Panc1 (cell line): ENCODE results near the gene GLT1D1. TPM values are rescaled to one million over a fixed set of nuclear protein-coding genes. Genes with fewer than 3 reads are reported as not detected.

ENCODE experiments used
- ATAC-seq: fragments of 200-7000 bp; cut with Tn5 transposase; 2 replicates; pipeline ENCODE4 v1.9.1; 2020; ENCODE audit warnings: mild to moderate bottlenecking, moderate library complexity
- BruUV-seq: library from RNA; stranded (reverse); fragments of 400-500 nt; replicated peaks from 2 replicates; lab custom pipeline; 2021; lab: Mats Ljungman, UMichigan
- CTCF ChIA-PET: fragments of 300-600 bp; sonication (Branson Sonifier 250); formaldehyde crosslinking; loops from one replicate; lab custom pipeline; 2022; ENCODE audit warnings: antibody characterized with exemption; lab: Charles Lee
- POLR2A ChIA-PET: fragments of 300-600 bp; sonication (Branson Sonifier 250); formaldehyde crosslinking; loops from one replicate; lab custom pipeline; 2022; ENCODE audit warnings: antibody characterized with exemption; lab: Charles Lee
- DNase-seq: peaks from one replicate; pipeline ENCODE4 v3.0.0-alpha.2; 2010; ENCODE audit warnings: low read depth, low spot score
- H3K27ac ChIP-seq: 2 replicates; pipeline ENCODE4 v1.5.1; 2011; ENCODE audit warnings: mild to moderate bottlenecking, low read length, inconsistent platforms
- H3K27me3 ChIP-seq: fragments of 200-500 bp; sonication (Bioruptor generic); 2 replicates; pipeline ENCODE4 v1.6.0; 2014; ENCODE audit warnings: low read length, inconsistent platforms; ENCODE audit not compliant: control insufficient read depth, insufficient read depth
- H3K36me3 ChIP-seq: fragments of 200-500 bp; sonication (Bioruptor generic); 2 replicates; pipeline ENCODE4 v1.5.1; 2014; ENCODE audit warnings: inconsistent platforms, mild to moderate bottlenecking, low read length, moderate library complexity; ENCODE audit not compliant: control insufficient read depth, insufficient read depth
- H3K4me1 ChIP-seq: 2 replicates; pipeline ENCODE4 v1.5.1; 2011; ENCODE audit warnings: inconsistent platforms, mild to moderate bottlenecking, low read length, moderate library complexity; ENCODE audit not compliant: control insufficient read depth, insufficient read depth
- H3K4me3 ChIP-seq, 2 experiments: 2 replicates each; pipeline ENCODE4 v1.5.1; 2011 to 2012; ENCODE audit warnings: low read depth in 2 of 2, low read length in 2 of 2, mild to moderate bottlenecking in 2 of 2, inconsistent platforms in 1 of 2, moderate library complexity in 1 of 2
- H3K9me3 ChIP-seq: fragments of 200-500 bp; sonication (Bioruptor generic); 2 replicates; pipeline ENCODE4 v1.5.1; 2014; ENCODE audit warnings: low read depth, mild to moderate bottlenecking, inconsistent platforms, low read length, moderate library complexity; ENCODE audit not compliant: control insufficient read depth, insufficient read depth
- POLR2AphosphoS5 ChIP-seq: IDR thresholded peaks from 2 replicates; pipeline ENCODE4 v1.6.1; 2012; ENCODE audit warnings: mild to moderate bottlenecking, low read depth, low read length, moderate library complexity
- SIN3A ChIP-seq: IDR thresholded peaks from 2 replicates; pipeline ENCODE4 v1.6.1; 2012; ENCODE audit warnings: low read depth, mild to moderate bottlenecking, low read length, moderate library complexity, borderline replicate concordance; ENCODE audit not compliant: insufficient read depth
- TCF7L2 ChIP-seq: IDR thresholded peaks from 2 replicates; pipeline ENCODE4 v1.6.1; 2011; ENCODE audit warnings: mild to moderate bottlenecking, low read depth, low read length, inconsistent platforms
- in situ Hi-C: cut with HindIII; loops from 2 replicates; pipeline ENCODE4 v1.10.0; 2016; ENCODE audit warnings: low sequenced_read_pairs, low pct_unique_long_range_greater_than_20kb
- intact Hi-C: fragments of 100-400 bp; cut with micrococcal nuclease; formaldehyde crosslinking; loops from one replicate; pipeline ENCODE4 v1.10.0; 2022; ENCODE audit not compliant: unreplicated experiment
- total RNA-seq: library from RNA; stranded (reverse); gene quantifications from one replicate; pipeline ENCODE4 v1.2.1, GENCODE V29; 2021; ENCODE audit not compliant: unreplicated experiment
- TF ChIP-seq, protein P1 (sequence below), 2 experiments: IDR thresholded peaks; 2 replicates each; pipeline ENCODE4 v1.6.1; 2011 to 2012; ENCODE audit warnings: low read depth in 2 of 2, control low read depth in 1 of 2, low read length in 1 of 2, mild to moderate bottlenecking in 1 of 2, moderate library complexity in 1 of 2; ENCODE audit not compliant: insufficient read depth in 1 of 2
- TF ChIP-seq, protein P2 (sequence below): fragments of 450-650 bp; IDR thresholded peaks from 2 replicates; pipeline ENCODE4 v1.5.1; 2017; ENCODE audit warnings: mild to moderate bottlenecking

The GLT1D1 gene
- total RNA-seq, 1 experiment from 2014 or later = not detected

DNA sequence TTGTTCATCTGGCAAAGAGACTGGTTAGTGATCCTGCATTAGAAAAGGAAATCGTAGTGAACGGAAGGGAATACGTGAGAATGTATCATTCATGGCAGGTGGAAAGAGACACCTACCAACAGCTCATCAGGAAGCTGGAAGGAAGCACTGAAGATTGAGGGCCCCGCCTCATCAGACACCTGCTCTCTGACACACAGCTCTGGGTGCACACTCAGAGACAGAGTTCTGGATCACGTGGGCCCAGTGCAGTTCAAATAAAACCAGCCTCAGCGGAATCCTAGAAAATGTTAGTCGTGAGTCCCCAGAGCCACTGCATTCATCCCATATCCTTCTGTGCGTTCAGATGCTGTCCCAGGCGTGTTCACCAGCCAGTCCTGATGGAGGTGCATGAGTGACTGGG lies 129.7 kb downstream of the GLT1D1 start:
- POLR2A ChIA-PET = no interaction called here
- TF ChIP-seq SIN3A (no peak), TCF7L2 (no peak), POLR2AphosphoS5 (no peak)
- TF ChIP-seq, protein P1, sequence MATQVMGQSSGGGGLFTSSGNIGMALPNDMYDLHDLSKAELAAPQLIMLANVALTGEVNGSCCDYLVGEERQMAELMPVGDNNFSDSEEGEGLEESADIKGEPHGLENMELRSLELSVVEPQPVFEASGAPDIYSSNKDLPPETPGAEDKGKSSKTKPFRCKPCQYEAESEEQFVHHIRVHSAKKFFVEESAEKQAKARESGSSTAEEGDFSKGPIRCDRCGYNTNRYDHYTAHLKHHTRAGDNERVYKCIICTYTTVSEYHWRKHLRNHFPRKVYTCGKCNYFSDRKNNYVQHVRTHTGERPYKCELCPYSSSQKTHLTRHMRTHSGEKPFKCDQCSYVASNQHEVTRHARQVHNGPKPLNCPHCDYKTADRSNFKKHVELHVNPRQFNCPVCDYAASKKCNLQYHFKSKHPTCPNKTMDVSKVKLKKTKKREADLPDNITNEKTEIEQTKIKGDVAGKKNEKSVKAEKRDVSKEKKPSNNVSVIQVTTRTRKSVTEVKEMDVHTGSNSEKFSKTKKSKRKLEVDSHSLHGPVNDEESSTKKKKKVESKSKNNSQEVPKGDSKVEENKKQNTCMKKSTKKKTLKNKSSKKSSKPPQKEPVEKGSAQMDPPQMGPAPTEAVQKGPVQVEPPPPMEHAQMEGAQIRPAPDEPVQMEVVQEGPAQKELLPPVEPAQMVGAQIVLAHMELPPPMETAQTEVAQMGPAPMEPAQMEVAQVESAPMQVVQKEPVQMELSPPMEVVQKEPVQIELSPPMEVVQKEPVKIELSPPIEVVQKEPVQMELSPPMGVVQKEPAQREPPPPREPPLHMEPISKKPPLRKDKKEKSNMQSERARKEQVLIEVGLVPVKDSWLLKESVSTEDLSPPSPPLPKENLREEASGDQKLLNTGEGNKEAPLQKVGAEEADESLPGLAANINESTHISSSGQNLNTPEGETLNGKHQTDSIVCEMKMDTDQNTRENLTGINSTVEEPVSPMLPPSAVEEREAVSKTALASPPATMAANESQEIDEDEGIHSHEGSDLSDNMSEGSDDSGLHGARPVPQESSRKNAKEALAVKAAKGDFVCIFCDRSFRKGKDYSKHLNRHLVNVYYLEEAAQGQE (IDR thresholded peaks at IDR 0.05; ENCODE audit: insufficient read depth in 1 of 2, low read depth in 2 of 2, low read length in 1 of 2) = no peak
- TF ChIP-seq, protein P2, sequence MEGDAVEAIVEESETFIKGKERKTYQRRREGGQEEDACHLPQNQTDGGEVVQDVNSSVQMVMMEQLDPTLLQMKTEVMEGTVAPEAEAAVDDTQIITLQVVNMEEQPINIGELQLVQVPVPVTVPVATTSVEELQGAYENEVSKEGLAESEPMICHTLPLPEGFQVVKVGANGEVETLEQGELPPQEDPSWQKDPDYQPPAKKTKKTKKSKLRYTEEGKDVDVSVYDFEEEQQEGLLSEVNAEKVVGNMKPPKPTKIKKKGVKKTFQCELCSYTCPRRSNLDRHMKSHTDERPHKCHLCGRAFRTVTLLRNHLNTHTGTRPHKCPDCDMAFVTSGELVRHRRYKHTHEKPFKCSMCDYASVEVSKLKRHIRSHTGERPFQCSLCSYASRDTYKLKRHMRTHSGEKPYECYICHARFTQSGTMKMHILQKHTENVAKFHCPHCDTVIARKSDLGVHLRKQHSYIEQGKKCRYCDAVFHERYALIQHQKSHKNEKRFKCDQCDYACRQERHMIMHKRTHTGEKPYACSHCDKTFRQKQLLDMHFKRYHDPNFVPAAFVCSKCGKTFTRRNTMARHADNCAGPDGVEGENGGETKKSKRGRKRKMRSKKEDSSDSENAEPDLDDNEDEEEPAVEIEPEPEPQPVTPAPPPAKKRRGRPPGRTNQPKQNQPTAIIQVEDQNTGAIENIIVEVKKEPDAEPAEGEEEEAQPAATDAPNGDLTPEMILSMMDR = no peak
- no peaks in the 10 kb centered on the region for H3K9me3 ChIP-seq
- no peaks in the 10 kb centered on the region for H3K4me1 ChIP-seq
- CTCF ChIA-PET = no interaction called here
- peaks cover 3% of the 10 kb centered on the region; the same call in 1 of the 2 replicates for H3K27me3 ChIP-seq
- H3K4me3 ChIP-seq = no peak overlapping the region
- no TSS peak for BruUV-seq
- no peak for ATAC-seq
- H3K36me3 ChIP-seq = no peaks in the 10 kb centered on the region
- no peak for DNase-seq
- in situ Hi-C loops = no loop called here
- intact Hi-C loops = no loop called here
- H3K27ac ChIP-seq = no peak overlapping the region

GRCh38 chr12:128983371-128983770 lies 130.1 kb downstream of the GLT1D1 start:
- no peak for TF ChIP-seq POLR2AphosphoS5
- TF ChIP-seq TCF7L2 = no peak
- in situ Hi-C loops = no loop called here
- Histone ChIP-seq H3K9me3 (no peaks in the 10 kb centered on the region), H3K27ac (no peak overlapping the region), H3K36me3 (no peaks in the 10 kb centered on the region), H3K4me1 (no peaks in the 10 kb centered on the region), H3K27me3 (peaks cover 3% of the 10 kb centered on the region; the same call in 1 of the 2 replicates), H3K4me3 (no peak overlapping the region)
- ATAC-seq (no peak), DNase-seq (no peak)
- intact Hi-C loops = no loop called here
- ChIA-PET CTCF (no interaction called here), POLR2A (no interaction called here)
- BruUV-seq = no TSS peak

GRCh38 chr12:128986957-128987356 lies 133.7 kb downstream of the GLT1D1 start:
- TF ChIP-seq, protein P1 (IDR thresholded peaks at IDR 0.05; ENCODE audit: insufficient read depth in 1 of 2, low read depth in 2 of 2, low read length in 1 of 2) = no peak
- no peak for TF ChIP-seq TCF7L2
- TF ChIP-seq, protein P2 = no peak
- TF ChIP-seq POLR2AphosphoS5 = no peak
- no peak for TF ChIP-seq SIN3A
- in situ Hi-C loops = no loop called here
- H3K27ac ChIP-seq = no peak overlapping the region
- no peaks in the 10 kb centered on the region for H3K36me3 ChIP-seq
- H3K4me1 ChIP-seq = no peaks in the 10 kb centered on the region
- H3K27me3 ChIP-seq = peaks cover 3% of the 10 kb centered on the region; the same call in 1 of the 2 replicates
- H3K9me3 ChIP-seq = no peaks in the 10 kb centered on the region
- BruUV-seq = no TSS peak
- no peak overlapping the region for H3K4me3 ChIP-seq
- intact Hi-C loops = no loop called here
- DNase-seq = no peak
- no peak for ATAC-seq
- CTCF ChIA-PET = no interaction called here
- POLR2A ChIA-PET = no interaction called here
